Stimulated activated CD4-positive, alpha-beta T cell treated with anti-CD3 and anti-CD28 coated beads, Interleukin-1b, Interleukin-23, amount 100 ng/mL, for 48 hours (primary cell): ENCODE results near the gene SREK1IP1.
A peak's percentile ranks its signal among the peaks of the same experiment; 100 is the strongest.

Experiments used
- DNase-seq: peaks from one replicate; pipeline ENCODE4 v3.0.0-alpha.2; 2020

The SREK1IP1 gene

DNA sequence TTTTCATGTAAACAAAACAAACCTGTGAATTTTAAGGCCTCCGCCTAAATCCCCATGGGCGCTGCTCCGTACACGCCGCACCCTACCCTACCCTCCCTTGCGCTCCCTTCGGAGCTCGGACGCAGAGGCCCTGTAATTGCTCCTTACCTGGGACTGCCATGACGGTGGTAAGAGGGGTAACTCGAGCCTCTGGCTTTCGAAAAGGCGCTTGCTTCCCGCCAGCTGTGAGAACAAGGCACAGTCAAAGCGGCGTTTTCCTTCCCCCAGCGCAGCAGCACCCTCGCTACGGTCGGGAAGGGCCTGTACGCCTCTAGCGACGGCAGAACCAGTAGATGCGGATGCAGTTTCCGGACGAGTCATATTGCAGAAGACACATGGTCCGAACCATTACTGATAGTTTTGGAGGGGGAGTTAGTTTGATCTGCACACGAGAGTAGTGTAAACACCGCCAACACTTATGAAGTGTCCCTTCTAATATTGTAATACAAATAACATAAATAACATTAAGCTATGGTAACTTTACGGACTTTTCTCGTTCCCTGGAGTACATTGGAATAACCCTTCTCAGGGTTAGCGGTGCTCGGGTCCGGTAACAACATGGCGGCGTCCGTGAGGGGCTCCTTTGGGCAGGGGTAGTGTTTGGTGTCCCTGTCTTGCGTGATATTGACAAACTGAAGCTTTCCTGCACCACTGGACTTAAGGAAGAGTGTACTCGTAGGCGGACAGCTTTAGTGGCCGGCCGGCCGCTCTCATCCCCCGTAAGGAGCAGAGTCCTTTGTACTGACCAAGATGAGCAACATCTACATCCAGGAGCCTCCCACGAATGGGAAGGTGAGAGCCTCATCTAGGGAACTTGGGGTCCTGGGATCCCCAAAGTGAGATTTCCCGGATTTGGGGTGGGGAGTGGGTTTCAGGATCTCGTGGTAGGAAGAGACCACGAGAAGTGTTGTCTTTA lies at the start of gene SREK1IP1, which contains the start of gene CWC27:
Gene SREK1IP1, minus strand, starts transcription at position 334 of the 955 bp plus-strand sequence. Its CDS starts 174 bp downstream, at position 160.
Gene CWC27, plus strand, starts transcription at position 573 of the 955 bp plus-strand sequence. Its CDS starts 217 bp downstream, at position 790.
- peak; percentile 86 for DNase-seq

DNA sequence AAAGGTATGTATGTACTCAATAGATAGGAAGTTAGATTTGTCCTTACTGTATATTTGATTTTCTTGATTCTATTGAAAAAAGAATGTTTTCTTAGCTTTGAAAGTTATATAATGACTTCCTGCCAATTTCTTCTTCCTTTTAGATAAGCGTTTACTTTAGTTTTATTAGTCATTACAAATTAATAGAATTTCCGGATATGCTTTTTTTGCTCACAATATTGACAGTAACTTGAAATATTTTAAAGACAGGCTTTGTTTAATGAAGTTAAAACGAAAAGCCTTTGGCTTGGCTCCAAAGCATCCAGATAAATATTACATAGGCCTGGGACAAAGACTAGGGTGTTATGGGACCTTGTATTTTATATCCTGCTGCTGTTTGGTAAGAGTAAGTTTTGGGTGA lies 49.8 kb upstream of the SREK1IP1 start:
- no peak for DNase-seq

DNA sequence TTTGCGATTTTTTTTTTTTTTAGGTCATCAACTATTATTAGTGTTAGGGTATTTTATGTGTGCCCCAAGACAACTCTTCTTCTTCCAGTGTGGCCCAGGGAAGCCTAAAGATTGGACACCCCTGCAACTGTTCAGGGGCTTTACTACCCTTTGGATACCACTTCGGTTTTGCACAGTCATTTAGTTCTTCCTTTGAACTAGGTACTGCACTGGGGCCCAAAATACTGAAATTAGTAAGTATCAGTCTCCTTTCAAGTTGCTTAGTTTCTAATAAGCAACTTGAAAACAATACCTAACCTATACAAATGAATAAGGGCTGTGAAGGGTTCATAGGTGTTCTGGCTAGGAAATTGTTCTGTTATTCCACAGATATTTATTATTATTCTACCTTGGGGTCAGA lies 45.6 kb upstream of the SREK1IP1 start:
- DNase-seq, result no peak

DNA sequence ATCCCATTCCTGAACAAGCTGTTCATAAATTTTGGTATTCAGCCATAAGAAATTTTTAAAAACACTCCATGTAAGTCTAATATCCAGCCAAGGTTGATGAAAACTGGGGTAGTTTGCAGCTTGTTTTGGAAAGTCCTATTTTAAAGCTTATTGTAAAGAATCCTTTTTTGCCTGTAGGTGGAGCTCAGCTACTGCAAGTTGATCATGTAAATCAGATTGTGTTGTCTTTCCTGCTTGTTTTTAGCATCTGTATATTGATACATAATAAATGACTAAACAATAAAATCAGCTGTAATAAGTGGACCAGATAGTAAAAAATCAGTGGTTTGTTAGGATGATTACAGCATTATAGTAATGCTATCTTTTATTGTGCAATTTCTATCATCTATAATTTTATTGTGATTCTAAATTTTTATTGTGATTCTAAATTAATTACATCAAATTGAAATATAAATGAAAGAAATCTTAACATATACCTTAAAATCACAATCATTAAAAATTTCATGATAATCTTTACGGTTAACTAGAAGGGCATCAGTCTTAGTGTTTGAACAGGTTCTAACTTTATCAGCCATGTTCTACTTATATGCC lies 42.7 kb upstream of the SREK1IP1 start:
- DNase-seq, result no peak

DNA sequence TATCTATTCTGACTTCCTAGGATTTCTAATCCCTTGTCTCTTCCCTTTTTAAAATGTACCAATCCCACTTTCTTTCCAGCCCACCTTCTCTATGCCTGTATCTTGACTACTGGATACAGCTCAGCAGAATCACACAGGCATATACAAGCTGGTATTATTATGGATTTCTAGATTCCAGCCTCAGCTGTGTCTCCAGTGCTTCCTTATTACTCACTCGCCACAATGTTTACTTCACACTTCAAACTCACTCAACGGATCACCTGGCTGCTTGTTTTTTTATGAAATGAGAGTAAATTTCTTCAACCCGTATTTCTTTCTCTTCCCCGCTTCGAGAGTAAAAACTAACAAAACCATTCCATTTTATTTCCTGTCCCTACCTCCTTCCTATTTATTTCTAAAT lies 39.0 kb upstream of the SREK1IP1 start:
- DNase-seq, result no peak

DNA sequence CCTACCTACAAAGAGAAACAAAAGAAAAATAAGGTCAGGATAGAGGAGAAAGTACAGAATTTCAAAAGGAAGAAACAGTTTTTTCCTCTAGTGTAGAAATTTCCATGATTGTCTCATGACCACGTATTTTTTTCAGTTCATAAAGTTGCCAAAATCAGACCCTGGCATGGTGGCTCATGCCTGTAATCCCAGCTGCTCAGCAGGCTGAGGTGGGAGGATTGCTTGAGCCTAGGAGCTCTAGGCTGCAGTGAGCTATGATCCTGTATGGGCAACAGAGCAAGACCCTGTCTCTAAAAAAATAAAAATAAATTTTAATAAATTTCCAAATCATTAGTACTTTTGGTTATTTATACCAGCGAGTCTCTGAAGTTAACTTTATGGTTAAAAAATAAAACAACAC lies 38.0 kb upstream of the SREK1IP1 start:
- DNase-seq, result no peak

DNA sequence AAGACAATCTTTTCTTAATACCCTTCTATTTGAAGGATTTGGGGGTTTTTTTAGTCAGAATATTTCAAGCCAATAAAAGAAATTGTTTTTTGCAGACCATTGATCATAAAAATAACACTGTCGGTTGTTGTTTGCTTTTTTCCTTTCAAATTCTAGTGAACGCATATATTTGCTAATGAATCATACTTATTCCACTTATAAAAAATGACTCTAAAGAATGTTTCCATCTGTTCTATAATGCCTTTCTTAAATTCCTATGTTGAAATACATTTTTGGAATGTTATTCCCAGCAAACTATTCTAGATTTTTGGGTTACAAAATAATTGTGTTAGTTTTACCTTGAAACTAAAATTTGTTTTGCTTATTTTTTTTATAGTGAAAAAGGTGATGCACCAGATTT lies 32.4 kb upstream of the SREK1IP1 start:
- DNase-seq, result no peak

DNA sequence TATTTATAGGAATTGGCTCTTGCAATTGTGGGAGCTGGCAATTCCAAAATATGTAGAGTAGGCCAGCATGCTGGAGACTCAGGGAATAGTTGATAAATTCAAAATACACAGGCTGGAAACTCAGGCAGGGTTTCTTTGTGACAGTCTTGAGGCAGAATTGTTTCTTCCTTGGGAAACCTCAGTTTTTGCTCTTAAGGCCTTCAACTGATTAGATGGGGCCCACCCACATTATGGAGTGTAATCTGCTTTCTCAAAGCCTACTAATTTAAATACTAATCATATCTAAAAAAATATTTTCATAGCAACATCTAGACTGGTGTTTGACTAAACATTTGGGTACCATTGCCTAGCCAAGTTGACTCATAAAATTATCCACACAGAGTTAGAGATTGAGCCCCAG lies 27.8 kb upstream of the SREK1IP1 start:
- DNase-seq, result no peak

DNA sequence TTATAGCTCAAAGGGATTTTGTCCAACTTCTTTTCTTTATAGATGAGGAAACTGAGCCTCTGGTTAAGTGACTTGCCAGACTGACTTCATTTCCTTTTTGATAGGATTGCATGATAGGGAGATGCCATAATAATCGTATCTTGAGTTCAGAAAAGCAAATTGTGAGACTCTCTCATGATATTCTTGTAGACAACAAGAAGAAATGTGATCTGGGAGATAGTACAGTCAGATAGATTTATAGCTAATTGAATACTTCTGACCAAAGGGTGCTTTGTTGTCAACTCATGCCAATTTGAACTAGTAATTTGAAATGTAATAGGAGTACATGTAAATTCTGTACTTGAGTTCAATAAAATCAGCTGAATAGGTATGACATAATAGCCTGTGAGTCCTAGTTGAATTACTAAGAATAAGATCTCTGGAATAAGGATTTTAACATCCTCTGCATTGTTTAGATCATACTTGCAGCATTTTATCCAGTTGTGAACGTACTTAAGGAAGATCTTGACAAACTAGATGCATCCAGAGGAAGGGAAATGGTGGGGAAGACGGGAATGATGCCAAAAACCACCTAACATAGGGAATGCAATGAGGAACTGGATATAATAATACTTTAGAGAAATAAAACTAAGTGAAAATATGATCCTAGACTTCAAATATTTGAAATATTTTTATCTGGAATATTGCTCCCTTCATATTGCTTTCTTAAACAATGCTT lies 25.7 kb upstream of the SREK1IP1 start:
- no peak for DNase-seq

DNA sequence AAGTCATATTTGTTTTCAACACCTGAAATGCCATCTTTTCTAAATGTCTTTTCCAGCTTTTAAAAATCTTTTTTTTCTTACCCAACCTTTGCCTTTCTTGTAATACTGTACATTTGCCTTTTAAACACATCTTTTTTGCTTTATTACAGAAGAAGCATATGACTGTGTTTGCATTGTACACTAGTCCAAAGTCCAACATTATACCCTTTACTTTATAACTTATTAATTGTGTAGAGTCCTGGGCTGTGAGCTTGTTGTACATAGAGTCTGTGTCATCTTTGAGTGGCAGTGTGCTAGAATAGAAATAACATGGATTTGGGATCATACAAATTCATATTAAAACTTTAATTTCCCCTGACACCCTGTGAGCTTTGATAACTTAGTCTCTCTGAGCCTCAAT lies 24.0 kb upstream of the SREK1IP1 start:
- no peak for DNase-seq

DNA sequence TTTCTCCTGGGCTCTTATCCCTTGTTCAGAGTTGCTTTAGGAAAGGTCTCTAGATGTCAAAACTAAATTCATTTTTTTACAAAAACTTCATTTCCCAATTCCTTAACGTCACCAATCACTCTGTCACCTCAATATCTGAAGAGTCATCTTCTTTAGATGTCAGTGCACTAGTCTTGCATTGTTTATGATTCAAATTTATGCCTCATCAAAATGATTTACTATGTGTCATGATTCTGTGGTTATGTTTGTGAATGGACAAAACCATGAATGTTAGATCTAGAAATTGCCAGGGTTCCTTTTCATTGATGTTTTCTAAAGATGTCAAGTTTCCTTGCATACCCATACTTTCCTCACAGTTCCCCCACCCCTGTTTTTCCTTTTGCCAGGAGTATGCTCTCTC lies 21.7 kb upstream of the SREK1IP1 start:
- no peak for DNase-seq

DNA sequence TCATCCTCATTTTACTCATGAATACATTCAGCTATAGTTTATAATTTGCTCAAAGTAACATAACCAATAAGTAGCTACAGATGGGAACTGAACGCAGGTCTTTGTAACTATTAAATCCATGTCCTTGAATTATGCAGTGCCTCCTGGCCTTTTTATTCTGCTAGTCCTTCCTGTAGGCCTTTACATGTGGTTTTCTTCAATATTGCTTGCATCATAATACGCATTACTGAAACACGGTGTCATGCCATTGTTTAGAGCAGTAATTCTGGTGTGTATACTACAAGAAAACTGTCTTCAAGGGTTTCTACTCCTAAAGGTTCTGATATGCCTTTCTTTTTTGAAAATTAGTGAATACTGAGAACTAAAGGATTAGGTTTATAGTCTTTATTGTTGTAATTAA lies 21.0 kb upstream of the SREK1IP1 start:
- DNase-seq, result no peak

DNA sequence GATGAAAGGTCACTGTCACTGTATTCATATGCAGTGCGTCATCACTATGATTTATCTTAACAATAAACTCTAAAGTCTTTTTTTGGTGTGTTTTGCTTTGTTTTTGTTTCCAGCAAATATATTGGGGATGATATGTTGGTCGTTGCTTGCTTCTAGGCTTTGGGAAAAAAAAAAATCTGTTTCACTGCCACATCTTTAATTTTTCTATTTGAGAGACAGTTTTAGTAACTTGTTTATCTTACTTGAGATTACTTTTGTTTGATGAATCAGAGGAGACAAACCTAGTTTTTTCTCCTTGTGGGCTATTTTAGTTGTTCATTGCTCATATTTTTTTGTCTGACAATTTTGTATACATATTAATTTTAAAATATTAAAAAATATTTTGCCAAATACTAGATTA lies 19.7 kb upstream of the SREK1IP1 start:
- DNase-seq, result no peak

DNA sequence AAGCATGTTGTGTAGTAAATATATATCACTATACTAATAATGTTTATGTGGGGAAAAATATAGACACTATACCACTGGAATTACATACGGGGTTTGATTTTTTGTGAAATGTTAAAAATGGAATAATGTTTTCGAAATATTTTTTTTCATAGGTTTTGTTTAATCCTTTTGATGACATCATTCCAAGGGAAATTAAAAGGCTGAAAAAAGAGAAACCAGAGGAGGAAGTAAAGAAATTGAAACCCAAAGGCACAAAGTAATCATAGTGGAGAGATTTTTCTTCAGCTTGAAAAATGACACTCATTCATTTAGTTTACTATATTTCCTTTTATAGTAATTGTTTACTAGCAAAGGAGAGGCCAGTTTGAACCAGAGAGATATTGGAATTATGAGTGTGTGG lies 17.9 kb upstream of the SREK1IP1 start:
- no peak for DNase-seq

DNA sequence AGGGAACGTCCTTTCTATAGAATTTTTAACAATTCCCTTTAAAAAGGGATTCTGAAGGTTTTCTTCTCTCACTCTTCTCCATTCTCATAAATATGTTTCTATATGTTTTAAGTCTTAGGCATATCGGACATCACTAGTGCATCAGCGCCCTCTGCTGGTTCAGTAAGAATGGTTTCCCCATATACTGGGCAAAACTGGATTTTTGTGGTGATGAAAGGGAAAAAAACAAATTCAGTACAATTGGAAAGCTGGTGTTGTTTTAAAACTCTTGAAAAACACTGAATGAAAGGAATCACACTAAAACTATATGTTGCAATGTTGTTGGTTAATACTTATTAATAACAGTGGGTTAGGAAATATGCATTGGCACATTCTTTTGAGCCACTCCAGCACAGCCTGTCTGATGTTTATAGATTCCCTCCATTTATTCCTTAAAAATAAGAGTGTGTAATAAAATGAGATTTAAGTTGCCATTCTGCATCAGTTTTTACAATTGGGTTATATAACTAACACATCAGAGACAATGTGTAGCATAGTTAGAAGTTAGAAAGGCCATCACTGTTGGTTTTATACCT lies 16.0 kb upstream of the SREK1IP1 start:
- peak; percentile 60 for DNase-seq

DNA sequence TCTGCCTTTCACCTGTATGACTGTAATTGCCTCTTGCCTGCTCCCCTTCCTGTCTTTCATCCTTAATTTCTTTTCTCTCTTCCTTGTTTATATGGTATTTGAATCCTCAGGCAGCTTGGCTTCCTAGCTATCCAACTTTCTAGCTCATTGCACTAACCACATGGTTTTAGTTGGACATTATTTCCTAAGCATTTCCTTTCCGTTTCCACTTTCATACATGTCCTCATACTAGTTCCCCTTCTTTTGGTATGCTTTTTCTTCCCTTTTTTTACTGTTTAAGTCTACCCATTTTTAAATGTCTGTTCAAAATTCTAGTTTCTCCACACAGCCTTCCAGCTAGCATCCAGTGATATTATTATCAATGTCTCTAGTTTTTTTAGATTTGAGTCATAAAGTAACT lies 6.8 kb upstream of the SREK1IP1 start:
- DNase-seq, result no peak

DNA sequence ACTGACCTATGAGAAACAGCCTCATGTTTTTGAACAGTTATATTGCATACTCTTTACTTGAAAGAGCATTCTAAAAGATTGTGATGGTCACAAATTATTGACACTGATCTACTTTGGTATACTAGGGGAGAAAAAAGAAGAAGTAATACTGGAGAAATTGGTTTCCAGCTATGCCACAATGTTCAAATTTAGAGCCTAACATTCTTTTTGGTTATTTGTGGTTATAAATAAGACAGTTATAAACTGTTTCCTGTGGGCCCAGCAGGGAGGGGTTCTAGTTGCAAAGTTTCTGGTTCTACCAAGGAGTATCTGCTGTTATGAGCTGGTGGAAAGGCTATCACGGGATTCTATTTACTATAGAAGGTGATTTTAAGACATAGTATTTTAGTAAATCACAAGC lies 5.0 kb upstream of the SREK1IP1 start:
- DNase-seq, result no peak

DNA sequence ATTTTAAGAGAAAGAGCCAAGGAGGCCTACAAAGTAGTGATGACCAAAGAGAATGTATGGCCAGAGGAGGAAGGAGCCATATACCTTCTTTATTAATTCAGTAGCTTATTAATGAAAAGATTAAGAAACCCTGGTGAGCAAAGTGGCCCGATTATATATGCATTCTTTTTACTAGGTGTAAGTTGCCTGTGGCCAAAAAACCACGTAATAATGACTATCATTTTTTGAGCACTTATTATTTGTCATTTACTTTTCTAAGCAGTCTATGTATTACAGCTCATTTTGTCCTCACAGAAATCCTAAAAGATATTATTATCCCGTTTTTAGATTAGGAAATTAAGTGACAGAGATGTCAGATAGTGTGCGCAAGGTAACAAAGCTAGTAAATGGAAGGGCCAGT lies 3.2 kb upstream of the SREK1IP1 start:
- no peak for DNase-seq

DNA sequence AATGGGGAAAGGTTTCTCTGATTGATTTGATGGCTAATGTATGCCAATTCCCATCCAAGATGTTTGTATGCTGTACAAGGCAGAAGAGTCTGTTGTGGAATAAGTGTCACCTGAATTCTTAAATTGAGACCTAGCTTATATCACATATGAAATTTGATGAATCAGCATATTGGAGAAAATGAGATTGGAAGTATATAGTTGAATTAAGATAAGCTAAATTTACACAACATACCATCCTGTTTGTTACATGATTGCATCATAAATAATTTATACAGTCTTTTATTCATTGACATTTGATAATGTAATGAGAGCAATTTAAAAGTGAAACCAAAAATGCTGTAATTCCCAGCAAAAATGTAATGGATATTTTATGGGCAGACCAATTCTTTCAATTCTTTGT lies 1.4 kb upstream of the SREK1IP1 start:
- DNase-seq, result no peak

DNA sequence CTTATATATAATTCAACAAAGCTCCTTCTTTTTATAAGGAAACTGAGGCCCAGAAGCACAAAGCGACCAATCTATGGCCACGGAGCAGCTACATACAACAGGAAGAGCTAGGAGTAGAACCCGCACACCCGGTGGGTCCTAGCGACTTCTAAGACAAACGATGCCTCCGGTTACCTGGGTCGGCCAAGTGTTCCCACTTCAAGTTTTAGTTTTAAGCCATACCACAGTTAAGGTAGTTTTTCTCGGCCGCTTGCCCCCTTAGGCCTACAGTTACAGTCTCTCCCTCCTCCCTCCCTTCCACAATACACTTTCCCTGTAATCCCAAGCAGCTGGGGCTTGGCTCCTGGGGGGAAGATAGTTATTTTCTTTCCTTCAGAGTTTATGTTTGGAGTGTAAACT lies 533 bp downstream of the SREK1IP1 start:
- peak; percentile 4 for DNase-seq

DNA sequence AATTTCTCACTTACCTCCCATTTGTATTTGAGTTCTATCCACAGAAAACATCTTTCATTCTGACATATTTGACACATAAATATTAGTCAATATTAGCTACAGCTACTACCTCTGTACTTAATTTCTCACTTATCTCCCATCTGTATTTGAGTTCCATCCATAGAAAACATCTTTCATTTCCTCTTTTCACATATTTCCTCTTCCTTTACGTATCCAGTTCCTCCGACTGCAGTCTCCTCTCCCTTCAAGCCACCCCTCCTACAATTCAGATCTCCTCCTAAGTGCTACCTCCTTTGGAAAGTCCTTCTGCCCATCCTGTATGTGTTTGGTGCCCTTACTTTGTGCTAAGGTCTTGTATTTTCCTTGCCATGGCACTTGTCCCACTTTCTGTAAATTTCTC lies 1.6 kb downstream of the SREK1IP1 start:
- DNase-seq, result no peak

DNA sequence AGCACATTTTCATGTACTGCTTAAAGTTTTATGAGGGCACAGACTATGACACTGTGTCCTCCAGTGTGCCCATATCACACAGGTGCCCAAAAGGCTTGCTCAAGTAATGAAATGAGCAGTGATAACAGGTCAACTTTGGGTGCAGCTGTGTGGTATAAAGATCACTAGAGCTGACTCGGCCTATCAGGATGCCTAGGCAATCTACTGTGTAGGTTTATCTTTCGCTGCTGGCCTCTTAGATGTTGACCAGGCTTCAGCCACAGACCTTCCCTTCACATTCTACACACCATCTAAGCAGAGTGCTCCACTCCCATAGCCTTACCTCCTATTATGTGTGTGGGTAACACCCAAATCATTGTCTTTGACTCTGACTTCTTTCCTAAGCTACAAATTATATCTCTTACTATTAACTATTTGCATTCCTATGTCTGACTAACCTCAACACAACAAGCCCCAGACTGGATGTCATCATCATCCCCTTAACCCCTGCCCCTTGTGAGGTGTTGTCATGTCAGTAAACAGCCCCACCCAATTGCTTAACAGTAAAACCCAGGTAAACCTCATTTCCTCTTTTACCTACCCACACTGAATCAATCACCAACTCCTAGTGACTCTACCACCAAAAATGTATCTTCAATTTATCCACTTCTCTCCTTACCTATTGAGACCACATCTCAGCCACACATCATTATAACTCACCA lies 2.5 kb downstream of the SREK1IP1 start:
- no peak for DNase-seq
